K562 (cell line): ENCODE data around the gene COX6B1. TPM values are rescaled to one million over a fixed set of nuclear protein-coding genes. Genes with fewer than 3 reads are reported as not detected.

Experiments
- CHD7 ChIP-seq: fragments of 200-600 bp; sonication (generic); IDR thresholded peaks from one replicate; pipeline ENCODE4 v1.6.1; 2012; ENCODE audit warnings: mild to moderate bottlenecking, low read depth, low read length, inconsistent platforms
- CXXC5 ChIP-seq: fragments of 250-450 bp; sonication (Bioruptor Pico); IDR thresholded peaks from 2 replicates; pipeline ENCODE4 v1.8.0; 2022; ENCODE audit warnings: inconsistent platforms, mild to moderate bottlenecking, moderate library complexity
- POLR2AphosphoS5 ChIP-seq: IDR thresholded peaks from 2 replicates; pipeline ENCODE4 v1.6.1; 2011; ENCODE audit warnings: mild to moderate bottlenecking, low read depth, low read length, moderate library complexity; ENCODE audit not compliant: control insufficient read depth, insufficient read depth
- REST ChIP-seq, 2 experiments: fragments of 450-650 bp; formaldehyde crosslinking in 1 of 2; IDR thresholded peaks; 2 replicates each; pipeline versions ENCODE4 v1.4.0 to v1.6.1; 2014 to 2020; ENCODE audit warnings: mild to moderate bottlenecking in 2 of 2, borderline replicate concordance in 1 of 2, low read depth in 1 of 2
- polyA plus RNA-seq, 8 experiments: library from polyadenylated mRNA; depleted of rRNA in 4 of 8; stranded (reverse) in 5 of 8; unstranded in 3 of 8; fragments of >200 nt; fragmentation: Nextera tagmentation in 2 of 8; fragmentation: Illumina TruSeq in 1 of 8; extraction: Ambion mirVana in 2 of 8; extraction: Trizol in 1 of 8; gene quantifications; 2 replicates each; pipeline versions ENCODE4 v1.2.1 to v1.2.3, GENCODE V29; 2011 to 2014; ENCODE audit warnings: inconsistent platforms in 1 of 8, missing spikeins in 1 of 8
- total RNA-seq, 7 experiments: library from RNA; depleted of rRNA in 6 of 7; stranded (reverse); fragments of >200 nt in 6 of 7; fragmentation: Illumina TruSeq in 2 of 7; extraction: Trizol in 2 of 7; gene quantifications; 2 replicates each; pipeline versions ENCODE4 v1.2.1 to v1.2.3, GENCODE V29; 2011 to 2021; ENCODE audit warnings: low replicate concordance in 1 of 7

Gene COX6B1
- total and polyA plus RNA-seq, 9 of the 15 experiments (the other 6 are each of a cell fraction or from before 2014, with no cell fraction given): 777 to 2,393 (median 1,219) TPM

GRCh38 chr19:35643255-35644205 is 4.6 kb upstream of the COX6B1 start (continued):
- peak; percentile 81 for TF ChIP-seq POLR2AphosphoS5
- TF ChIP-seq CXXC5 (CRISPR knock-in tag): peak; percentile 96
- no peak for TF ChIP-seq CHD7
- TF ChIP-seq REST (IDR thresholded peaks at IDR 0.05; ENCODE audit: borderline replicate concordance): peak; percentile 21; the same call in 1 of the 2 replicates
- peak; percentile 63; the same call in 1 of the 2 replicates for TF ChIP-seq REST (CRISPR knock-in tag; IDR thresholded peaks at IDR 0.05; ENCODE audit: low read depth)
